GM21723 (cell line): ENCODE data around the gene PDZD7.
A peak's percentile ranks its signal among the peaks of the same experiment; 100 is the strongest.

ENCODE experiments used
- ATAC-seq: cut with Tn5 transposase; IDR thresholded peaks from one replicate; pipeline ENCODE4 v1.9.1; 2021; ENCODE audit warnings: mild to moderate bottlenecking, moderate library complexity; ENCODE audit not compliant: unreplicated experiment

Gene PDZD7

DNA sequence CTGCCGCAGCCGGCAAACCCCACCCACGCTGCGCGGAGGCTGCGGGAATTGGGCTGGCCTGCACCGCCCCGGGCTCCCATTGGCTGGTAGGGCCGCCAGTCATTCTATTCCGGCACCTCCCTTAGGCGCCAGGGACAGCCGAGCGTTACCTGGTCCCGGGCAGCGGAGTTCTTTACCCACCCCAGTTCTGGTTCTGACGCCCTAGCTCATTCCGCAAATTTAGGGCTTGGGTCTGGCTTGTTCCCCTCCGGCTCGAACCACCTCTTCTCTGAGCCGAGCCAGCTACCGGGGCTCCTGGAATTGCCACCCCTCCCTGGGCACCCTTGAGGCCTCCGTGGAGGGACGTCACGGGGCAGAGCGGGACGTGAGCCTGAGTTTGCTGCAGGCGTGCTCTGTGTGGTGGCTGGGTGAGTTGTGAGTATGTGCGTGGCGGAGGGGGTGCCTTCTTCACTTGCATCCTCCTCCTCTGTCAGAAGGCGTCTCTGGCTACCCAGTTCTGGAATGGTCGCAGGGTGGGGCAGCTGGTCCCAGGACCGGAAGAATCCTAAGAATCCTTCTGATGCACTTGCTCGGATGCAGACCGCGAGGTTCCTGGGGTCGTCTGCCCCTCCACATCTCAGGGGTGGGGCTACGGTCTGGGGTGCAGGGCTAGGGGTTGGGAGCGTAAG, at the start of gene PDZD7, which contains the start of gene SFXN3:
Gene PDZD7, minus strand, starts transcription at position 2 of the 668 bp plus-strand sequence. CDS start 910 bp downstream, outside the sequence.
Gene SFXN3, plus strand, starts transcription at position 107 of the 668 bp plus-strand sequence. CDS start 3,461 bp downstream, outside the sequence.
- peak; percentile 94 for ATAC-seq

DNA sequence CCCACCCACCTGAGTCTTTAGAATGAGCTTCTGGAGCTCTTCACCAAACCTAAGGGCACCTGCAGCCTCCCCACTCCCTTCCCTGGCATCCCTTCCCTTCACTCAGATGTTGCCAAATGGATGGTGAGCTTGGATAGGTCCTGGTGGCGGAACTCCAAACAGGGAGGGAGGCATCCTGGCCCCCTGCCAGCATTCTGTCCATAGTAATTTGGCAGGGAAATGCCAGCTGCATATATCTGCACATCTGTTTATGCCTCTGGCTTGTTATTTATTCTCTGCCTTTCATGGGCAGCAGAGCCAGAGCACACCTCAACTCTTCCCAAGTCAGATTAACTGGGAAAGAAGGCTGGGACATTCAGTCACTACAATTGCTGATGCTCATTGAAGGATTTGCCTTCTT, 48.9 kb upstream of the PDZD7 start:
- ATAC-seq, result no peak

DNA sequence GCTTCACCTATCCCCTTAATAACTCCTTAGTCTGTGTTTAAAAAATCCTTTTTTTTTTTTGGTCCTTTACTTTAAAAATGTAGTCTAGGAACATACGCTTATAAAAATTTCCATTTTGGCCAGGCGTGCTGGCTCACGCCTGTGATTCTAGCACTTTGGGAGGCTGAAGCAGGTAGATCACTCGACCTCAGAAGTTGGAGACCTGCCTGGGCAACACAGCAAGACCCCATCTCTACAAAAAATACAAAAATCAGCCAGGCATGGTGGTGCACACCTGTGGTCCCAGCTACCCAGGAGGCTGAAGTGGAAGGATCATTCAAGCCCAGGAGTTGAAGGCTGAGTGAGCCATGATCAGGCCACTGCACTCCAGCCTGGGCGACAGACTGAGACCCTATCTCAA, 45.7 kb upstream of the PDZD7 start:
- no peak for ATAC-seq

DNA sequence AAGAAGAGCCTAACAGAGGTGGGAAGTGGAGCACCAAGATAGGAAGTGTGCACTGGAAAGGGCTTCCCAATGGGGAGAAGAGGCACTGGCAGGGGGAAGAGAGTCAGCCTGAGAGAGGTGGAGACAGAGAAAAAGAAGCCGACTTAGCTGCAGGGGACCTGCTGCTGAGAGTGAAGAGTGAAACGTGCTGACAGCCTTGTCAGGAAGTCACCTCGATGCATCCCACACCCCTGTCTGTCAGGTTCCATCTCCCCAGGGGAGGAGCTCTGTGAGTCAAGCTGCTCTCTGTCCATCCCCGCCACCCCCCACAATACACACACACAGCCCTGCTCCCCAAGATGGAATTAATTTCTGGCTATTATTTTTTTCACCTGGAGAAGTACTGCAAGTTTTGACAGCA, 44.8 kb upstream of the PDZD7 start:
- no peak for ATAC-seq

DNA sequence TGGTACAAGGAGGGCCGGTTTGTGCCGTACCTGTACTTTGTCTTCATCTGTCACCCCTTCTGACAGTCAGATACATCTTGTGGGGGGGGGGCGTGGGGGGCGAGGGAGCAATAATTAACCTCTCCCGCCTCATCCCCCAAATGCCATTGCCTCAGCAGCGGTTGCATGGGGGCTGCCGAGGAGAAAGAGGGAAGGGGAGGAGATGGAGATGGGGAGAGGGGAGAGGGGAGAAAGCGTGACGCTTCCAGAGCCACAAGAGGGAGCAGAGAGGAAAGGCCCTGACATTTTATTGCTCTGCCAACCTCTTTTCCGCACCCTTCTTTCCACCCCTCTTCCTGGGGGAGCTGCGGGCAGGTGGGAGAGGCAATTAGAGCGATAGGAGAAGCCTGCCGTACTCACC, 42.7 kb upstream of the PDZD7 start:
- ATAC-seq, result no peak

DNA sequence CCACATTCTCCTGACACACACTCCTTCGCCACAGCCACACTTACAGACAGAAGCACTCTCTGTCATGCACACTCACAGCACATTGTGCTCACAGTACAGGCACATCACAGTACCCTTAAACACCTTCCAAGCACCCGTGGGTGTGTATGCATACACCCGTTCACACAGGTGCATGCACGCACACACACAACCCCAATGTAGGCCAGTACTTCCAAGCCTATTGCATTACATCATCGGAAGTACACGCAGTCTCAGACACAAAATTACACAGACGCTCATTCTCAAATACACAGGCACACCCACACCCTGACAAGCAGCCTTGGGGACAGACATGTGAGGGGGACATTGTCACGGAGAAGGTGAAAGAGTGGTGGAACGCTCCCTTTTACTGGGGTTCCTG, 42.0 kb upstream of the PDZD7 start:
- ATAC-seq, result no peak

DNA sequence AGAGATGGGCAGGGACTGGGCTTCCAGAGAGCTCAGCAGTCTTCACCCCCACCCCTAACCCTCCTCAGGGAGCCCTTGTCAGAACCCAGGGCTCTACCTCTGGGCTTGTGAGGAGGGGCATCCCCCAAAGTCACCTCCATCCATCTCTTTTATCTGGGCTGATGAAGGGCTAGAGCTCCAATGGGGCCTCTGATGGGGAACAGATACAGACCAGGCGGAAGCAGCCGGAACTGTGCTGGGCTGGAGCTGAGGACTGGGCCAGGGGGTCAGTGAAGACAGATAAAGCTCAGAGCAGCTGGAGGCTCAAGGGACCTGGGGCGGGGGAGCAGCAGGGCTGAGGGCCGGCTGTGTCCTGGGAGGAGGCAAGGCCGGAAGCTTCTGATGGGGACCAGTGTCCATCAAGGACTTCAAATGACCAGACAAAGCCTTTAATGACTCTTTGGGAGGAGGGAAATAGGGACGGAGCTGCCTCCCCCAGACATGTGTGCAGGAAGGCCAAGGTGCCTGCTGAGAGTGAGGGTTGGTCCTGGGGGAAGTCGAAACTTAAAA, 41.0 kb upstream of the PDZD7 start:
- ATAC-seq, result no peak

DNA sequence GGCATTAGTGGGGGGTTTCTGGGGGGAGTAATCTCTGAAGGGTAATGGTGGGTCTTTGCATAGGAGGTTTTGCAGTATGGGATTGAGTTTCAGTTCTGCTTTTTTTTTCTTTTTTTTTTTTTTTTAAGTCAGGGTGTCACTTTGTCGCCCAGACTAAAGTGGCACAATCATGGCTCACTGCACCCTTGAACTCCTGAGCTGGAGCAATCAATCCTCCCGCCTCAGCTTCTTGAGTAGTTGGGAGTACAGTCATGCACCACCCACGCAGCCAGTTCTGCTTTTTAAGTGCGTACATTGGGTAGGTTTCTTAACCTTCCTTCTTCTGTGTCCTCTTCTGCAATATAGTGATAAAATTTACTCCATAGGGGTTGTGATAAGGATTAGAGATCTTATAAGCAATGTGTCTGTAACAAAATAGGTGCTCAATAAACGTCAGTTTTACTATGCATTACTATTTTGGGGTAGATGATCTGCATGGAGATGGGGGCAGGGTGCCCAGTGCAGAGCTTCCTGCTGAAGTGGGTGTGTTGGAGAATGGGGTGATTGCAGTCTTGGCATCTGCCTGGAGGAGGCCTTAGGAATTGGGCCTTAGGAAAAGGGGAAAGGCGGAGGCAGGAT, 40.4 kb upstream of the PDZD7 start:
- no peak for ATAC-seq

DNA sequence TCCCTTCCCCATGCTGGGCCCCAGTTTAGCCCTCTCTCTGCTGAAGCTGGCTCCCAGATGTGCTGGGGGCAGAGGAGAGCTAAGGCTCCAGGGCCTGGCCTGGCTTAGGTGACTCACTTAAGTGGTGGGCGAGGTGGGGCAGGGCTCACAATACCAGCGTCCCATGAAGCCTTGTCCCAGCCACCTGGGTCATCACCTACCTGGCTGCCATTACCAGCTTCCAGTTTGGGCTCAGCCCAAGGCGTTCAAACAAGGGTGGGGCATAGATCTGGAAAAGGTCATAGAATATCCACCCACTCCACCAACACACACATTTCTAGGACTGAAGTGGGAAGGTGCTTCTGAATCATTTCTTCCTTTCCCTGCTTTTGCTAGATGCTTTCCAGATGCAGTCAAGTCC, 39.2 kb upstream of the PDZD7 start:
- ATAC-seq, result no peak

DNA sequence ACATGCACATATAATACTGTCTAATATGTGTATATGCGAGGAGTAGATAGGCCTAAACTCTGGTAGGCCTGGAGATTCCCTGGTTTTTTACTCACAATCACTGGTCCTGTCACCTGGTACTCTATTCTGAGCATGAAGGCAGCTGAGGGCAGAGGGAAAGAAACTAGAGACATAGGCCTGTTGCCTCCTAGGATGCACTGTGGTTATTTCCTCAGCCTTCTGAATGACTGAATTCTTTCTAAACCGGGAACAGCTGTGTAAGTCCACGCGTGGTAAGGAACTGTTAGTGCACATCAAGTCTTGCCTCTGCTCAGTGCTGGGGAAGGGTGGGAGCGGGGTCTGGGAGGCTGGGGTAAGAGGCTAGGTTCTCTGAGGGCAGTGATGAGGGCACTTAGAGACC, 38.5 kb upstream of the PDZD7 start:
- ATAC-seq, result no peak

DNA sequence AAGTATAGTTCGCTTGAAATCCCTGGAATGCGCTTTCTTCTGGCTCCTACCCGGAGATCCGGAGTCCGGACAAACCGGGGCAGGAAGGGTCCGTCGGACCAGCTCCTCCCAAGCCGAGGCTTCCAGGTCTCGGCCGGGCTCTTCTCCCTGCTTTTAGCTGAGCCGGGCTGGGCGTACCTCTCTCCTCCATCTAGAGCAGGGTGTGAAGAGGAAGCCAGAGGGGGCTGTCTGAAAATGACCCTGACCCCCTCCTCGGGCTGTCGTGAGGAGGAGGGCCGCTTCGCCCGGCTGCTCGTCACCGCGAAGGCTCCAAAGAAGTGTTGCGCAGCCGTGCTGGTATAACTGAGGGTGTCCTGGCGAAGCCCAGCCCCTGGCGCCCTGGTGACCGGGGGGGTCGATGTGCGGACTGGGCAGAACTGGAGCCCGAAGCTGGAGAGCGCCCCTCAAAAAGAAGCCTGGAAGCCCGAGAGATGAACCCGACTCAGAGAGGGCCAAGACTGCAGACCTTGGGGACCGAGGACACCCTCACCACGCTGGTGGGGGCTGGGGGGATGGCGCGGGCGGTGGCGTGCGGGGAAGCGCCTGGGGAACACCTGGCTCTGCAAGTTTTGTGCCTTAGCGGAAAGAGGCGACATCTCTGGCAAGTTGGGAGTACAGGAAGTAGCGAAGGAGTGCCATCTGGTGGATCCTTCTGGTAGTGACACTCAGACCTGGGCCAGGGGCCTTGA, 36.6 kb upstream of the PDZD7 start:
- peak; percentile 63 for ATAC-seq

DNA sequence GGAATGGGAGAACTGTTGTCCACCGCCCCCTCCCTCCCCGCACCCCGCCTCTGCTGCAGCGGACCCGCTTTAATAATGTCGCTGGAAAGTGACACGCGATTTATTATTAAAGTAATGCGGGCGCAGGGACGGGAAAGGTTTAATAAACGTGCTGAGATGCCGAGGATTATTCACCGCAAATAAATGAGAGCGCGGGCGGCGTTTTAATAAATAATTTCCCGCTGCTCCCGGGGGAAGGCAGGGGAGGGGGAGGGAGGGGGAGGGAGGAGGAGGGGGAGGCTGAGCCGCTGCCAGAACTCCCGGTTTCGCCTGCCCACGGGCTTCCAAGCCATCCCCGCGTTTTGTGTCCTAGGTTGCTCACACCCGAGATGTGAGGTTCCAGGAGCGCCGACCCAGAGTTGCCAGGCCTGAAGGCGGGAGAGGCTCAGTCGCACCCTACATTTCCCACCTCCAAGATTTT, 36.0 kb upstream of the PDZD7 start:
- ATAC-seq, result no peak

DNA sequence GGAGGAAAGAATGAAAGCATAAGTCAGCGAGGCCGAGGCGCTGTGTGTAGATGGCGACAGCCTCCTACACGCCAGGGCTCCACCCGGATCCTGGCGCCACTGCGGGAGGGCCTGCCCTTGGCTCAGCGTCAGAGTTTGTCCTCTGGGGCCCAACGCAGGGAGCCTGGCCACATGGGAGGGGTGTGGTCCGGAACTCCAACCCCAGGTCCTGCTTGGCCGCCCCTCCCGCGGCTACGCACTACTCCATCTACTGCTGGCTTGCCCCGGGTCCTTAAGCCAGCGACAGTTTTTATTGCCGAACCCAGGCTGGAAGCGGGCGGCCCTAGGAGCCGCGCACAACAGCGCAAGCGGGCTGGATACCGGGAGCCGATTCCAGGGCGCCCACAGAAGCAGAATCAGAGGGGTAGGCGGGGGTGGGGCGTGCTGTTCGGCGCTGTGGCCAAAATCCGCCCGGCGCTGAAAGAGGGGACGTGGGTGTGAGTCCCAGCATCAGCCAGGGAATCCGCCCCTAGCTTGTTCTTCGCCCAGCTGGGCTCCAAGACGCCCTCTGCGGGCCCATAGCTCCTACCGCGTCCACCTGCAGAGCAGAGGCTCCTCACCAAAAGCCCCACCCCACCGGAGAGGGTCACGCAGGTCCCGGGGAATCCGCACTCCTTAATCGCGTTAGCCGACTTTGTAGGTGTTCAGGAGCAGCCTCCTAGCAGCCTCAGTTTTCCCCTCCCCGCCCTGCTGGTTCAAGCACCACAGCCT, 35.4 kb upstream of the PDZD7 start:
- peak; percentile 34 for ATAC-seq

DNA sequence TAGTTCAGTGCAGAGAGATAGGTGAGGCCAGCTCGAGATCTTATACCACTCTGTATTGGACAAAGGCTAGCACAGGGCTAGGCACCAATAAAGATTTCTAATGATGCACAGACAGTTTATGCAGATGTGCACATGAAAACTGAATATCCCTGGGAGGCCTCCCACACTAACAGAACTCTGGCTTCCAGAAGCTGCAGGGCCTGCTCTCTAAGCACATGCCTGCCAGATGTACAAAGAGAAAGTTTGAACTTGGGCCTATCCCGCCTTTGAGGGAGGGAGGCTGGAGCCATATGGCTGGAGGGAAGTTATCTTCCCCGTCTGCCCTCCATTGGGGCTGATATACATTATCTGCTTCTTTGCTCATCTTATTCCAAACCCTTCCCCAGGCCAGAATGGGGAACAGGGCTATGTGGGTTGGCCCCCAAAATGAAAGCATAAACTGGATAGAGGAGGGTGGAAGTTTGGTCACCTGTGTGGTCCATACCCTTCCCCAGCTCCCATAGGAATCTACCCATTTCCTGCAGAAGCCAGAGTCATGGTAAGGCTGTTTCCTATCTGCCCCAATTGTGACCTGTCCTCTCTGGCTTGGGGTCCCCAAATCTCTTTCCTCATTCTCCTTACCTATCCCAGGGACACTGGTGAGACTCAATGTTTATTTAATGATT, 34.7 kb upstream of the PDZD7 start:
- ATAC-seq, result no peak

DNA sequence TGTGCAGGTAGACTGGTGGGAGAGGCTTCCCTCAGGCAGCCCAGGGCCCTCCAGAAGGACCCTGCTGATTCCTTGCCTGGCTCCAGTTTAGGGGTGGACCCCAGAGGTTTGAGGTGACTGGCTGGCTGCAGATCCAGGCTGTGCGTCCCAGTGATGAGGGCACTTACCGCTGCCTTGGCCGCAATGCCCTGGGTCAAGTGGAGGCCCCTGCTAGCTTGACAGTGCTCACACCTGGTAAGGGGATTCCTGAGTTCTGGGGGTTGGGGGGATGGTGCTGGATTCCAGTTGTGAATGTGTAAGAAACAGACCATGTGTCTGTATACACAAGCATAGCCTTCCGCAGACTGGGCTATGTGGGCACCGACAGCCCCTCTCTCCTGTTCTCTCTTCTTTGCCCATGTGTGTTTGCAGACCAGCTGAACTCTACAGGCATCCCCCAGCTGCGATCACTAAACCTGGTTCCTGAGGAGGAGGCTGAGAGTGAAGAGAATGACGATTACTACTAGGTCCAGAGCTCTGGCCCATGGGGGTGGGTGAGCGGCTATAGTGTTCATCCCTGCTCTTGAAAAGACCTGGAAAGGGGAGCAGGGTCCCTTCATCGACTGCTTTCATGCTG, 33.6 kb upstream of the PDZD7 start:
- ATAC-seq, result no peak

DNA sequence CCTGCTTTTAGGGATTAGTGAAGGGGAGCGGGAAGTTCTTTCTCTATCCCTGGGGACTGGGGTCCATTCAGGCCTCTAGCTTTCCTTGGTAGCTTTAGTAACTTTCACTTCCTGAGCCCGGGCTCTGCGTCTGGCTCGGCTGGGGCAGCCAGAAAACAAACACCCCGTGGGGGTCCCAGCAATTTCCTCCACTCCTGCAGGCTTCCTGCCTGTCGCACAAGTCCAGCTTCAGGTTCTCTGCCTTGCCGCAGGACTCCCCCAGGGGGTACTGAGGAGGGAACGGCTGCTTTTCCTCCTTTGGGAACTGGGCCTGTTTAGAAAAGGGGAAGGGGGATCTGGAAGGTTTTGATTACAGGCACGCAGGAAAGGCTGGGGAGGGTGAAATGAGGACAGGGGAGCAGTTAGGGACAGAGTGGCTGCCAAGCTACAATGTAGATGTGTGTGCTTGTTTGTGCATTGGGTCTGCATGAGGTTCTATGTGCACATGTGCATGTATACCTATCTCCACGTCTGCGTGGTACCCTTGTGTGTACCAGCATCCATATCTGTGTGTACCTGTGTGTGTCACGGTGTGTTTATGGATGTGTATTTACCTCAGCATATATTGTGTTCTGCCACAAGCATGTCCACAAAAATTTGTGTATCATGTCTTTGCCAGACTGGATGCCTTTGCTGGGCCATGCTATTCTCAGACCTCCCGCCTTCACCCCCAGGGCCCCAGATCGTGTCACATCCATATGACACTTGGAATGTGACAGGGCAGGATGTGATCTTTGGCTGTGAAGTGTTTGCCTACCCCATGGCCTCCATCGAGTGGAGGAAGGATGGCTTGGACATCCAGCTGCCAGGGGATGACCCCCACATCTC, 32.9 kb upstream of the PDZD7 start:
- ATAC-seq, result no peak

DNA sequence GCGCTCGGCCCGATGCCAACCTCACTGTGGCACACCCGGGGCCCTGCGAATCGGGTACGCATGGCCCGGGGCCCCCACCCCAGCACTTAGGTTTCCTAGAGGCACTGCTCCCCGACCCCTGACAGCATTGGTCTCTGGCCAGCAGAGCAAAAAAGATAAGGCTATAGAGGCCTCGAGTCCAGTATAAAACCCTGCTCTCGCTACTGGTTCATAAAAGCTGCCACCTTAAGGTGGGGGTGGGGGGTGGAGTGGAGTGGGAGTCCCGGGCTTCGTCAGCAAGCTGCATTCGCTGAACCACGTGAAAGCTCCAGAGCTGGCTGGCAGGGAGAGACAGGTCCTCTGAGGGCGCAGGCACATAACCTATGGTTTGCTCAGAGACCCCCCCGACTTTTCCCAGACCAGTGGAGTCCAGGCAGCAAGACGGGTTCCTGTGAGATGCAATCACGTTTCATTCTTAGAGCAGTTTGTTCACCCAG, 32.2 kb upstream of the PDZD7 start:
- ATAC-seq, result no peak

DNA sequence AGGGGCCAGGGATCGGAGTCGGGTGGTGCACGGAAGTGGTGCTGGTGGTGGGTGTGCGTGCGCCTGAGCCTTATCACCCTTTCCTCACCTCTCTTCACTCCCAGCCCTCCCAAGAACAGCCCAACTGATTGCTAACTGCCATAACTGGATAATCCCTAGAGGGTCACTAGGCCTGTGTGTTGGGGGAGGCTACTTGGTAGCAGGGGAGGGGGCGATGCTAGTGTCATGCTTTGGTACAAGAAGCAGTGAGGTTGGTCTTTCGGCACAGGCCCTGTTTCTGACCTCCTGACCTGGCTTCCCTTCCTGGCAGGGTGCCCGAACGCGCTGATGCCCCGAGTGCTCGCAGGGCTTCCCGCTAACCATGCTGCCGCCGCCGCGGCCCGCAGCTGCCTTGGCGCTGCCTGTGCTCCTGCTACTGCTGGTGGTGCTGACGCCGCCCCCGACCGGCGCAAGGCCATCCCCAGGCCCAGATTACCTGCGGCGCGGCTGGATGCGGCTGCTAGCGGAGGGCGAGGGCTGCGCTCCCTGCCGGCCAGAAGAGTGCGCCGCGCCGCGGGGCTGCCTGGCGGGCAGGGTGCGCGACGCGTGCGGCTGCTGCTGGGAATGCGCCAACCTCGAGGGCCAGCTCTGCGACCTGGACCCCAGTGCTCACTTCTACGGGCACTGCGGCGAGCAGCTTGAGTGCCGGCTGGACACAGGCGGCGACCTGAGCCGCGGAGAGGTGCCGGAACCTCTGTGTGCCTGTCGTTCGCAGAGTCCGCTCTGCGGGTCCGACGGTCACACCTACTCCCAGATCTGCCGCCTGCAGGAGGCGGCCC, 31.5 kb upstream of the PDZD7 start:
- ATAC-seq, result peak; percentile 33
